Tibial artery (tissue), 4 donors: ENCODE measurements around the gene RTKN.
"Not testable (repeated sequence)": the region's sequence is repeated elsewhere in the genome, so short reads cannot be mapped to it uniquely, and the experiment has no call there.

ENCODE experiments used
- DNase-seq, 2 donors: peaks; one replicate each; pipeline ENCODE4 v3.0.0-alpha.2; 2019
- H3K27ac ChIP-seq, 2 donors: fragments of 200-600 bp; sonication (generic) in 1 of 2; 1 replicate in 1 of 2; 2 replicates in 1 of 2; pipeline ENCODE4 v1.5.1; 2018 to 2019; ENCODE audit warnings: mild to moderate bottlenecking in 1 of 2
- H3K27me3 ChIP-seq, 2 donors: fragments of 200-600 bp; sonication (generic) in 1 of 2; one replicate each; pipeline versions ENCODE4 v1.5.1 to v1.6.0; 2016 to 2019
- H3K36me3 ChIP-seq, 3 donors: fragments of 200-600 bp; sonication (generic) in 2 of 3; one replicate each; pipeline ENCODE4 v1.5.1; 2016 to 2019; ENCODE audit warnings: mild to moderate bottlenecking in 2 of 3
- H3K4me1 ChIP-seq, 4 donors: fragments of 200-600 bp; sonication (generic) in 2 of 4; 1 replicate in 3 of 4; 2 replicates in 1 of 4; pipeline ENCODE4 v1.5.1; 2016 to 2019
- H3K4me3 ChIP-seq, 2 donors: fragments of 200-600 bp; sonication (generic) in 1 of 2; 1 replicate in 1 of 2; 2 replicates in 1 of 2; pipeline ENCODE4 v1.5.1; 2018 to 2019; ENCODE audit warnings: mild to moderate bottlenecking in 2 of 2
- H3K9me3 ChIP-seq, 3 donors: fragments of 200-600 bp; sonication (generic) in 1 of 3; one replicate each; pipeline ENCODE4 v1.5.1; 2016 to 2019
- CTCF ChIP-seq, 2 experiments: fragments of 200-600 bp in 1 of 2; fragments of 450-650 bp in 1 of 2; IDR thresholded peaks; one replicate each; pipeline ENCODE4 v1.5.1; 2017 to 2019; ENCODE audit warnings: antibody characterized with exemption in 2 of 2, mild to moderate bottlenecking in 1 of 2, moderate library complexity in 1 of 2
- intact Hi-C: fragments of 100-400 bp; cut with DNase I; formaldehyde crosslinking; loops from one replicate; pipeline ENCODE4 v1.15.0; 2023; ENCODE audit warnings: low total_unique reads

Gene RTKN

GRCh38 chr2:74441690-74442482, at the start of gene RTKN:
RTKN (minus strand) TSS chr2:74441937; CDS start chr2:74441816, 121 bp downstream.
- Histone ChIP-seq H3K36me3 (no peaks in the 10 kb centered on the region), H3K9me3 (no peaks in the 10 kb centered on the region), H3K4me1 (peaks cover 0 to 42% (median 21%) of the 10 kb centered on the region in 4 donors), H3K27ac (peak within 1 kb of the TSS; percentile 68 to 76), H3K27me3 (peaks cover 0 to 13% of the 10 kb centered on the region in 2 donors), H3K4me3 (peak within 1 kb of the TSS; percentile 50 to 64)
- no peak for DNase-seq
- intact Hi-C loops = no loop called here
- no peak for TF ChIP-seq CTCF (IDR thresholded peaks at IDR 0.05)

GRCh38 chr2:74489906-74490305, 48.2 kb upstream of the RTKN start:
- no peaks in the 10 kb centered on the region for H3K27me3 ChIP-seq
- TF ChIP-seq CTCF (IDR thresholded peaks at IDR 0.05) = no peak
- H3K4me1 ChIP-seq = no peaks in the 10 kb centered on the region
- H3K4me3 ChIP-seq = no peak overlapping the region
- no peak overlapping the region for H3K27ac ChIP-seq
- peaks cover 38 to 80% (median 58%) of the 10 kb centered on the region in 3 donors for H3K36me3 ChIP-seq
- intact Hi-C loops = no loop called here
- H3K9me3 ChIP-seq = no peaks in the 10 kb centered on the region
- DNase-seq = no peak

- intact Hi-C loops = no loop called here
- DNase-seq = no peak
- Histone ChIP-seq H3K4me3 (no peak overlapping the region), H3K27me3 (no peaks in the 10 kb centered on the region), H3K36me3 (peaks cover 38 to 73% (median 58%) of the 10 kb centered on the region in 3 donors), H3K4me1 (peaks cover 0 to 3% (median 1%) of the 10 kb centered on the region in 4 donors), H3K27ac (no peak overlapping the region), H3K9me3 (no peaks in the 10 kb centered on the region)
- TF ChIP-seq CTCF (IDR thresholded peaks at IDR 0.05) = no peak
Measured at GRCh38 chr2:74488643-74489481, 47.1 kb upstream of the RTKN start.

- Histone ChIP-seq H3K4me3 (no peak overlapping the region), H3K4me1 (peaks cover 0 to 21% (median 18%) of the 10 kb centered on the region in 4 donors), H3K9me3 (no peaks in the 10 kb centered on the region), H3K36me3 (peaks cover 17 to 51% (median 31%) of the 10 kb centered on the region in 3 donors), H3K27me3 (no peaks in the 10 kb centered on the region), H3K27ac (no peak overlapping the region)
- no peak for DNase-seq
- intact Hi-C loops = no loop called here
- TF ChIP-seq CTCF (IDR thresholded peaks at IDR 0.05) = no peak
Measured at GRCh38 chr2:74486141-74486540, 44.4 kb upstream of the RTKN start.

- H3K36me3 ChIP-seq = peaks cover 17 to 50% (median 18%) of the 10 kb centered on the region in 3 donors
- H3K27me3 ChIP-seq, H3K9me3 ChIP-seq, DNase-seq: not testable (repeated sequence)
- peaks cover 0 to 35% (median 26%) of the 10 kb centered on the region in 4 donors for H3K4me1 ChIP-seq
- H3K4me3 ChIP-seq = peak overlapping the region; percentile 84 to 86
- intact Hi-C loops = loop anchor here (1.0 to 5.0 kb wide), 3 partner anchors 29 to 104 kb away; partner anchors contain the start of genes AUP1, DQX1, HTRA2 and INO80B
- peak overlapping the region; percentile 83 to 95 for H3K27ac ChIP-seq
Measured at GRCh38 chr2:74483675-74484164, 42.0 kb upstream of the RTKN start.
